Activated CD4-positive, alpha-beta T cell treated with anti-CD3 and anti-CD28 coated beads, Interleukin-2, amount 50 U/mL, for 4 hours (primary cell): Measurements from ENCODE around the gene PPP1R13B.

Experiments
- DNase-seq, 2 experiments: peaks; one replicate each; pipeline ENCODE4 v3.0.0-alpha.2; 2020

PPP1R13B gene

DNA sequence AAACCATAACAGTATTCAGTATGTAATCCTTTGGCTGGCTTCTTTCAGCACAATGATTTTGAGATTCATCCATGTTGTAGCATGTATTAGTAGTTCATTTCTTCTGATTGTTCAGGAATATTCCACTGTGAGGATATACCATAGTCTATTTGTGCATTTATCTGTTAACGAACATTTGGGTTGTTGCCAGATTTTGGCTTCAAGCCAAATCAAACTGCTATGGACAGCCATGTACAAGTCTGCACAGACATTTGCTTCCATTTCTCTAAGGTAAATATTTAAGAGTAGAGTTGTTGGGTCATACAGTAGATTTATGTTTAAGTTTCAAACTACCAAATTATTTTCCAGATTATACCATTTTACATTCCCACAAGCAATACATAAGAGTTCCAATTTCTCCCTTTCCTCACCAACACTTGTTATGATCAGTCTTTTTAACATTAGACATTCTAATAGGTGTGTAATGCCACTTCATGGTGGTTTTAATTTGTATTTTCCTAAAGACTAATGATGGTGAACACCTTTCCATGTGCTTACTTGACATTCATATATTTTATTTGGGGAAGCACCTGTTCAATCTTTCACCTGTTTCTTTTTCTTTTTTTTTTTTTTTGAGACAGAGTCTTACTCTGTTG is 75.2 kb downstream of the PPP1R13B start:
- no peak for DNase-seq

DNA sequence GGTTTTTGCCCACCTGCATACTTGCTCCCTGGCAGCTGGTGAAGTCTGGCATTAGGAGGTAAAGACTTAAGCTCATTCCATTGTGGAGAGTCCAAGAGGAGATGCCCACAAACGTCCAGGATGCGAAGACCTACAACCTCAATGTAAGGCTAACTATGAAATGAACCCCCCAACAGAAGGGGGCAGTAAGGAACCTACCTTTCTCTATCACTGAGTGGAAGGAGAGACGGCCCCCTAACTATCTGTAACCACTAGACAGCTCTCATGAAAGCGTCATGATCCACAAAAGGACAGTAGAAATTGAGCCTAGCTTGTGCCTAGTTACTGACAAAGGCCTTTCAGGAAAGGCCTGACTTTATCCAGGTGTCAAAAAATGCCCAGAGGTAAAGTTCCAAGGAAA is 76.5 kb downstream of the PPP1R13B start:
- DNase-seq = no peak

DNA sequence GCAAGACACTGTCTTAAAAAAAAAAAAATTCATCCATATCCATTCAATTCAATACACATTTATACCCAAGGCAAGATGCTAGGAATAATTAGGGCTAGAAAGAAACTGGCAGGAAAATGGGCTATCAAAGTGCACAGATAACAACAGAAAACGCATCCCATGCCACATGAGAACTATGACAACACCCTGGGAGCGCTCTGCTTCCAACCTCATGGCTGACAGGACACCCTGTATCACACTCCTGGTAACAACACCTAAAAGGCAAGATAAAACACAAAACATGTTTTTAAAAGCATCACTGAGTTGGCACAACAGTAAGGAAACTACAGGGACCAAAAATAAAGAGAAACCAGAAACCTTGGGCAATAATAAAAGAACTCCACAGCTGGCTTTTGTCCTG is 76.9 kb downstream of the PPP1R13B start:
- no peak for DNase-seq

DNA sequence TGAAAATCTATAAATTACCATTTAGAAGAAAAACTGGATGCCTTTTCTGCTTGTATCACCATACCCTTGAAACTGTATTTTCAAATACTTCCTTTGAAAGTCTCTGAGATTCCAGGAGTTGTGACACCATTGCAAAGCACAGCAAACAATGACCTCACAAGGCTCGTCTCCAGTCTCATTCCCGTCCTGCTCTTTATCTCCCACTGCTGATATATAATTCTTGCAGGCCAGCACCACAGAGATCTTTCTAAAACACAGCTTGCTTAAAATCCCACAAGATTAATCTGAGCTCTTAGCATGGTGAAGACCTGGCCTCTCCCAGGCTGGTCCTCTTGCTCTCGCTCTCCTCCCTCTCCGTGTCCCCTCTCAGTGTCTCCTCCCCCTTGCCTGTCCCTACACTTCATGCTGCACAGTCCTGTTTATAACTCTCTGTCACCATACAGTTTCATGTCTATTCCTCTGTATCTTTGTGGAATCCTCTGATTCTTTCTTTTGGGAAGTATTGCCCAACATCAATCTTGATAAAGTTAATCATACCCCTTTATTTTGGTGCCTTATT is 80.0 kb downstream of the PPP1R13B start:
- DNase-seq = no peak

DNA sequence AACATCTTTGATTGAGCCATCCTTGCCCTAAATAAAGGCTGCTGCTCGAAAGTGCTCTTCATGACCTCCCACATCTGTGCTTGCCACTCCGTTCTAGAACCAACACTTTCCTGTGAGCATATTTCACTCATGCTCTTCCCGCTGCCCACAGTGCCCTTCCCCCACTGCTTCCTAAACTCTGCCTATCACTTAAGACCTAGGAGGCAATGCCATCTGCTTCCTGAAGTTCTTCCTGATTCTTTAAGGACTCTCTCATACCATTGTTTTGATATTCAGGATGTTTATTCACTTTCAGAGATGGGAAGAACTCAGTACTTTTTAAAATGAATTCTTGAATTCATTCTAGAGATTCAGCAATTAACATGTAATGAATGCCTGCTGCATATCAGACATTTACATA is 81.8 kb downstream of the PPP1R13B start:
- no peak for DNase-seq

DNA sequence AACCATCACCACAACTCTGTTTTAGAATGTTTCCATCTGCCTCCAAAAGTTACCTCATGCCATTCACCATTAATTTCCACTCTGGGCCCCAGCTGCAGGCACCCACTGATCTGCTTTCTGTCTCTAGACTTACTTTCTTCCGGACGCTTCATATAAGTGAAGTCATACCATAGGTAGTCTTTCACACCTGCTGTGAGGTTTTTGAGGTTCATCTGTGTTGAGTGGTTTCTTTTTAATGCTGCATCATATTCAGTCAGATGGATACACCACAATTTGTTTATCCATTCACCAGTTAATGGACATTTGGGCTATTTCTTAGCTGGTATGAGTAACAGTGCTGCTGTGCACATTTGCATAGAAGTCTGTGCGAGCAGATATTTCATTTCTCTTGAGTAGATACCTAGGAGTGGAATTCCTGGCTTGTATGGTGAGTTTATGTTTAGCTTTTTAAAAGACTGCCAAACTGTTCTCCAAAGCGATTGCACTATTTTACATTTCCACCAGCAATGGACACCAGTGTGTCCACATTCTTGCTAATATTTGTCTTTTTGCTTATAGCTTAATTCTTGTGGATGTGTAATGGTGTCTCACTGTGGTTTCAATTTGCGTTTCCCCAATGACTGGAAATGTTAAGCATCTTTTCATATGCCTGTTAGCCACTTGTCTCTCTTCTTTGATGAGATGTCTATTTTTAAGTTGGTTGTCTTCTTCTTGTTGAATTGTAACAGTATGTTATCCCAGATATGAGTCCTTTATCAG is 83.5 kb downstream of the PPP1R13B start:
- no peak for DNase-seq

DNA sequence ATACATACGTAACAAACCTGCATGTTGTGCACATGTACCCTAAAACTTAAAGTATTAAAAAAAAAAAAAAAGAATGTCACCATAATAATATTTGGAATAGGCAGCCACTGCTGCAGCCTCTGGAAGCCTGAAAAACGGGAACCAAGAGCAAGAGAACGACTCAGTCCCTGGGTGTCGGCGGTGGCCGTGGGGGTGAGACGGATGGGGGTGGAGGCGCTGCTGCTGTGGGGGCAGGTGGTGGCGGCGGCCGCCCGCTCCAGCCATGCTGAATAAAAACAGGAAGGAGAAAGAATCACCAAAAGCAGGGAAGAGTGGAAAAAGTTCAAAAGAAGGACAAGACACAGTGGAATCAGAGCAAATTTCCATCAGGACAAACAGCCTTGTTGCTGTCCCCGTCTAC is 84.8 kb downstream of the PPP1R13B start:
- no peak for DNase-seq

DNA sequence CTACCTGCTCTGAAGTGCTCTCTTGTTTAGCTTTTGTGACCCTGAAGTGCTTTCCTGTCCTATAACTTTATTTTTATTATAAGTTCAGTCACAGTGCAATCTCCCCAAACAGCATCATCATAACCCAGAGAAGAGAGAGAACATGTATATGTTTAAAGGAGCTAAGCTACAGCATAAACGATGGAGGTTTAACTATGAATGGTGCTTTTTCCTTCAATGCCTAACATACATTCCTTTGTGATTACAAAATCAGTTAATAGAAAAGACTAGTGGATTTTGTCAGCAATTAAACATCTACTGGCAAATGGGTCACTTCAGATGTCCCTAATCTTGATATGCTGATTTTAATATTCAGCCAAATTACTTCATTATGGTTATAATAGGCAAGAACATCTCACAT is 85.3 kb downstream of the PPP1R13B start:
- no peak for DNase-seq

DNA sequence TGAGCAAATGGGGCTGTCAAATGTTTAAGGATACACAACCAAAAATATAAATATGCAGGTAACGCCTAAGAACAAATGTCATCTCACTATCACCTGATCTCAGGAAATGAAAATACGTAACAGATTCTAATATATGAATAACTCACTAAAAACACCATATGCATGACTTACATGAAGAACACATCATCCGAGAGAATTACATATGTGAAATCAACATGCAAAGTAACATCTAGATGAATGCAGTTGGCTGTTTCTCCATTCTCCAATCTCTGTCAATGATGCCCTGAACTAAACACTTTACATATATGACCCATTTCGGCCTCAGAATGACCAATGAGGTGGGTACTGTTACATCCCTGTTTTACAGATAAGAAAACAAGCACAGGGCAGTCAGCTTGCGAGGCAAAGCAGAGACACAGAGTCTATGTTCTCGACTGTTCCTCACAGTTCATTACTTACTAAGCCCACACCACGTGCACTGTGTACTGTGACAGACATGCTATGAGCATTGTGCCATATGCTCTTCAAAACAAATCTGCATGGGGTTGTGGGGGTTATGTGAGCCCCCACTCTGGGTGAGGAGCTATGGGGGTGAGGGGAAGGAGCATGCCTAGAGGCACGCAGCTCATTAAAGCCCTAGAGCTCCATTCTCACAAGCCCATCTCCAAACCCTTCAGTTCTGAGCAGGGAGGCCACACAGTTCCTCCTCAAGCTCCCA is 89.2 kb downstream of the PPP1R13B start:
- DNase-seq = no peak

DNA sequence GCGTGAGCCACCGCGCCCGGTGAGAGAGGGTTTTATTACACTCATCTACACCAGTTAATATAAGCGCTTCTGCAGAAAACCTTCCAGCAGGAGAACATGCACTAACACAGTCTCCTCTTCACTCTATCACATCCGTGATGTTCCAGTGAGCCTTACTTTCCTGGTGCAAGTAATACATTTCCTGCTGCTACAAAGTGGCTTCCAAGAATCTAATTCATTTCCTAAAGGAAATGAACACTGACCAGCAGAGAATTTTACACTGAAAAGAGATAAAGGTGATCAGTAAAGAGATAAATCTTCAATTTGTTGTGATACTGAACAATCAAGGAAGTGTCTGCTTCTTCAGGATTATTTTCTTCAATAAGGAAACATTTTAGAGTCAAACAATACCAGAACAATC is 92.3 kb downstream of the PPP1R13B start:
- no peak for DNase-seq

DNA sequence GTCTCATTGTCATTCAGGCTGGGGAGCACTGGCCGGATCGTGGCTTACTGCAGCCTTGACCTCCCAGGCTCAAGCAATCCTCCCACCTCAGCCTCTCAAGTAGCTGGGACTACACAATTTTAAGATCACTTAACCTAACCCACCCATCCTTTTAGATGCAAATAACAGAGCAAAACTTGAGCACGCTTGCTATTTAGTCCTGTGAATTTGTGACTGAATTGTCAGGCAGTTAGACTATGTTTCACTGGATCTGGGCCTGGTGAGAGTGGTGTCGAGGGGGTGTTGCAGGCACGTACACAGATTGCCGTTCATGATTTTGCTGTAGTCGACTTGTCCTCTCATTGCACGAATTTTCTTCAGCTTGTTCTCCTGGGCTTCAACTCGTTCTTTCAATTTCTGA is 93.6 kb downstream of the PPP1R13B start:
- DNase-seq = no peak

DNA sequence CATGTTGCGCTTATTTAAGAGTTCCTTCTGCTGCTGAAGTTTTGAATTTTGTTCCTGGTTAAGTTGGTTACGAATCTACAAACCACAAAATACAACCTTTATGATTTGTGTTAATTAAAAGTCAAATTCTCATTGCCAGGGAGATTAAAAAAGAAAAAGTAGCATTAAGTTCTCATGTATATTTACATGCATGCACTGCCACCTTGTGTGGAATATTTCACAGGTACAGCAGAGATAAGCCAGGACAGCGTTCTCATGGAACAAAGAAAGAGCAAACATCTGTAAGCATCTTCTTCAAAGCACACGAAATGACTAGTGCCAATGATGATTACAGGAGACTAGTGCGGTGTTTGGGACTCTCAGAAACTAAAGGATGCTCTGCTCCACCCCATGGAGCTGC is 97.5 kb downstream of the PPP1R13B start:
- no peak for DNase-seq

DNA sequence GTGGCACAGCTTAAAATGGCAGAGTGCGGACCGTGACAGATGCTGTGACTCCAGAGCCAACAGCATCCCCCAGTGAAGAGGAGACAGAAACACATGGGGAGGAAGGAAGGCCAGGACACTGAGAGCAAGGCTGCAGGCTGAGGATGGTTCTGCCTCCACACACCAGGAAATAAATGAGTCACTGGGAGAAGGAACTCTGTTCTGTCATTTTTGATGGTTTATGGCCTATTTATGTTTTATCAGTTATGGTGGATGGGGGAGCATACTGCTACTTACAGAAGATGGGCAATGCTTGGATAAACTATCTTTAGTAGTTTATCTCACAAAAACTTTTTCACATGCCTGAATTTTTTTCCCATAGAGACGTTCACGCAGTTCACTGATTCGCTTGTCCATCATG is 97.9 kb downstream of the PPP1R13B start:
- no peak for DNase-seq

DNA sequence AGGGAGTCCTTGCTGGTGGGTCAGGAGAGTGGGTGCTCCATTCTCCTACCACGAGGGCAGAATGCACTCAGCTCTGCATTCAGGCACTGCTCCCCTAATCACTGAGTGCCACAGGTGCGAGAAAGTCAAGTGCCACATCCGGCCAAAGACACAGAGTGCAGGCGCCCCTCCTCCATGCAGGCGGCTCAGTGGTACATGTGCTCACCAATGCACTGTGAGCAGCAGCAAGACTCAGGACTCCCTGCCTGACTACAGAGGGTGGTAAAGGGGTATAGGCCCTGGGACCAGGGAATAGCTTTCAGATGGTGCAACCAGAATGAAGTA is 98.9 kb downstream of the PPP1R13B start:
- DNase-seq = peak; percentile 14 to 26

DNA sequence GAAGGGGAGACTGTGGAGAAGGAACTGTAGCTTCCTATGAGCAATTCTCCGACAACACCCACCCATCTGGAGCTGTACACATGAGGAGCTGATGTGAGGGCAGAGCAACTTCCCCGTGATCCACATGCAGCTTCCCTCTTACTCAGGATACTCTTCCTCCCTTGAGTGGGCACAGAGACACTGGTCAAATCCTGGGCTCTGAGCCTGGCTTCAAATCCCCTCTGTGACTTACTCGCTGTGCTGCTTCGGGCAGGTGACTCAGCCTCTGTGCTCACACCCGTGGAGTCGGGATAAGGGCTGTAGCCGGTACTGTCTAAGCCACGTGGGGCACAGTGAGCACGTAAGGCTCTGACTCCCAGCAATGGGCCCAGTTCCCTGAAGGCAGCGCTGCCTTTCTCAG is 100.7 kb downstream of the PPP1R13B start:
- no peak for DNase-seq

DNA sequence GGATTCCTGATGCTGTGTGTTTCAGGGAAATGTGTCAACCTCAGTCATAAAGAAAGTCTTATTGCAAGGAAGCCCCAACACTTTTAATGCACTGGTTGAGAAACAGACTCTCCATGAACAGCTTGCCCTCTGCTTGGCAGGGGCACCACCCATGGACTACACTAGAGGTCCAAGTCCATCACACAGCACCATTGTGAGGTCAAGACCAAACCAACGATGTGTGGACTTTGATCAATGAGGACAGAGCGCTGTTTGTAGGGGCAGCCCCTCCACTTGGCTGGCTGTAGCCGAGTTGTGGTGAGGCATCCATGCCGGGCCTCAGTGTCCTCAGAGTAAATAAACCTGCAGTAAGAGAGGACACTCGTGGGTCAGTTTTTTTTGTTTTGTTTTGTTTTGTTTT is 102.0 kb downstream of the PPP1R13B start:
- DNase-seq = no peak

DNA sequence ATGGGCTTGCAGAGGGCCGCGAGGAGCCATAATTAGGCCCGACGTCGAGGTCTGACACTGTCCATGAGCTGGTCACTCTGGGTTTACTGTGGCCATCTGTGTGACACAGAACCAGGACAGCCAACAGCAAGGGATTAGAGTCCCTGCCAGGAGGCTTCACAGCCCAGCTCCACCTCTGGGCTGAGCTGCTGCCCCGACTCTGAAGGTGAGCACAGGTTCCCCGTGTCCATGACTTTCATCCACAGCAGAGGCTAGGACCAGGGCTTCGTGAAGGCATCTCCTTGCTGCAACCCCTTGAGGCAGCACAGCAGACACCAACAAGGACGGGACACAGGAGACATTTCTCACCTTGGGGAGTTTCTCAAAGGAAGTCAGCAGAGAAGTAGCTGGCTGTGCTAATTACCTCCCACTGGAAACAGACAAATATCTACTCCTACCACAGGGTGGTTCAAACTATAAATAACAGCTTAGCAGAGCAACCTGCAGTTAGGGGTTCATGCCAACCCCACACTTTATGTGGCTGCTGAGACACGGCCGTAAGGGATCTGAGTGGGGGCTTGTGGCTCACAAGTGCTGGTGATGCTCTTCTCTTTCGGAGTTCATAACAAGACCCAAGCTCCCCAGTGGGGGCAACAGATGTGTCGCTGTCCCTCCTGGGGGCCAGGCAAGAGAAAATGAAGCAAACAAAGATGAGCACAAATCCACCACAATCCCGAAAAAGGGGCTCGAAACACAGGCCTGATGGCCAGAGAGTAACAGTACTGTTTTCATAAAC is 102.6 kb downstream of the PPP1R13B start:
- no peak for DNase-seq

DNA sequence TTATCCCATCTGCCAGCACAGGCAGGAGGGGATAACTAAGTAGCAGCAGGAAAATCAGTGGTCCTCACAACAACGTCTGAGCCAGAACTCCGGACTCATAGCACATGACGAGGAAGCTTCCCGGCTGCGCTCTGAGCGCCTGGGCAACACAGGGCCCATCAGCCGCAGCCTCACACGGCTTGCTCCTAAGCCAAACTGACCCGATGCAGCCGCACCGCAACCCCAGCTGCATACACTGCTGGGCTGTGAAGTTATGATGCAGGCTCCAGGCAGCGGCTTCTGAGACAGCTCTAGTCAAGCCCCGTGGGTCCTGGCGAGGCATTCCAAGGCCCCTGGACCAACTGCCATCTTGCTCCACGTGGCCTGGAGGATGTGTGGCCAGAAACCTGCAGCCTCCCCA is 103.7 kb downstream of the PPP1R13B start:
- no peak for DNase-seq

DNA sequence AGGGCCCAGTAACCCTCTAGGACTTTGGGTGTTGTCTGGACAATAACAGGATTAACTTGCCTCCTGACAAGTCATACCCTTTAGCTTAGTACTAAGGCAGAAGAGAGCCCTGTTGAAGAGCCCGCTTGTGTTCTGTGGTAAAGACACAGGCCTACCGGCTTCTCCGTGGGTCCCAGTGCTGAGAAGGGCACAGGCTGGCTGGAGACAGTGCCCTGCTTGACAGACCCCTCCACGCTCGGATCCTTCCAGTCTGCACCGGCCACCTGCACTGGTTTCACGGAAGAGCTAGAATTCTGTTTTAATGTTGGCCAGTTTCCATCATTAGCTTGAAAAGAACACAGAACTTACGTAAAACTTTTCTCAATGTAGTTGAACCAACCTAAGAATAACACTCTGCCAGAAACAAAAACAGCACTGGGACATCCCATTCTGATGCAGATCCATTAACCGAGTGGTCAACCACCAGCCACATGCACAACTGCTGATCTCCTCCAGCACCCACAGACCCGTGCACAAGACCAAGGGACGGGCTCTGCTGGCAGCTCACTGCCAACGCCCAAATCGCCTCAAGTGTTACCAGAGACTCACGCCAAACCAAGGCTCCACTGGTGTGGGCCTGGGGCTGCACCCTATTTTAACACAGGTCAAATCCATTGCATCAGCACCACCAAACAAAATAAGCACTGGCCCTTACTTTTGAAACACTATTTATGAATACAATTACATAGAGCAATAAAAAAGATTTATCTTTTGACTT is 104.7 kb downstream of the PPP1R13B start:
- DNase-seq = no peak

DNA sequence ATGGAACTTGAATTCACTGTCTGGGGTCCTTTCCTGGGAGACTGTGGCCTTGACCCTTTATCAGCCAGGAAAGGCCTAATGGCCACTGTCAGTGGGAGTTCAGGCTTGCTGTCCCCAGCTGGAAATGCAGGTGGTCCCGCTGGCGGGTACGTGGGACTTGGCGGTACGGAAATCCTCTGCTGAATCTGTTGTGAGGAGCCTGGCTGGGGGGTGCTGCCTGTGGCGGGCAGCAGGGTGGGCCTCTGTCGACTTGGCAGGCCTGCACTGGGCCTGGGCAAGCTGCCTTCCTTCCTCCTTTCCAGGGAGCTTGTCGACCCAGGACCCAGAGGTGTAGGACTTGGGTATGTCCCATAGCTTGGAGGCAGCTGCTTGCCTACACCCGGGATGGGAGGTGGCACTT is 105.5 kb downstream of the PPP1R13B start:
- DNase-seq = no peak

DNA sequence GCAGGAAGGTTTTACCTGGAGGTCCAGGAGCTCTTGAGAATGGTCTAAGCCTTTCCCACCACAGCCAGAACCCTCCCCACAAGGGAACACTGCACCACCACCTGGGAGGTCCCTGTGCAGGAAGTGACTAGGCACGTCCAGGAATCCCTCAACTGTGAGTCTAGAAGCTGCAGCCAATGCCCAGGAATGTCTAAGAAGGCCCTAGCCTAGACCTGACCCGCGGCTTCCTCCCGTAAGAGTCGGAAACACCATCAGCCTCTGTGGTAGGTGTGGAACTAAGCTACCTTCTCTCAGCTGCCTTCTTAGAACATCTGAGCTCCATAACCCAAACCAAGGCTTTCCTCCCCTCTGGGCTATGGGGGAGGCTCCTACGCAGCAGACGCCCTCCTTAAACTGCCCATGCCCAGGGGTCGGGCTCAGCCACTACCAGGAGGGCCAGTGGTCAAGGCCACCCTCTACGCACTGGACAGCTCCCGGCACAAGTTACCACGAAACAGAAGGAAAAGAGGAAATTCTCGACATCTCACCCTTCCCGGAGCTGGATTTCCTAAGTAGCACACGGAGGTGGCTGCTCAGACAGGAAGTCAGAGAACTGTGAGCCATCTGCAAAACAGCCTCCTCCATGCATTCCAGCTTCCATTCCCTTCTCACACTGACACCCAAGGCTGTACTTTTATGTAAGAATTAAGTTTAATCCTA is 106.2 kb downstream of the PPP1R13B start:
- DNase-seq = no peak
